KOPT-K1 (cell line): ENCODE data around the gene TLX1.

ENCODE experiments used
- H3K27ac ChIP-seq: fragments of 200-600 bp; sonication (generic); 2 replicates; pipeline ENCODE4 v1.5.1; 2016; ENCODE audit warnings: antibody characterized with exemption, mild to moderate bottlenecking, low read depth, low read length; ENCODE audit not compliant: poor library complexity, severe bottlenecking
- H3K36me3 ChIP-seq: fragments of 200-600 bp; sonication (generic); 2 replicates; pipeline ENCODE4 v1.5.1; 2017; ENCODE audit warnings: antibody characterized with exemption, mild to moderate bottlenecking, low read length, moderate library complexity; ENCODE audit not compliant: insufficient read depth
- H3K9me3 ChIP-seq: fragments of 200-600 bp; sonication (generic); 2 replicates; pipeline ENCODE4 v1.5.1; 2017; ENCODE audit warnings: antibody characterized with exemption, low read length, mild to moderate bottlenecking; ENCODE audit not compliant: insufficient read depth, poor library complexity, severe bottlenecking

The TLX1 gene

GRCh38 chr10:101101372-101101881 lies 29.7 kb upstream of the TLX1 start:
- H3K36me3 ChIP-seq, result no peaks in the 10 kb centered on the region
- H3K27ac ChIP-seq, result no peak overlapping the region
- no peaks in the 10 kb centered on the region for H3K9me3 ChIP-seq

DNA sequence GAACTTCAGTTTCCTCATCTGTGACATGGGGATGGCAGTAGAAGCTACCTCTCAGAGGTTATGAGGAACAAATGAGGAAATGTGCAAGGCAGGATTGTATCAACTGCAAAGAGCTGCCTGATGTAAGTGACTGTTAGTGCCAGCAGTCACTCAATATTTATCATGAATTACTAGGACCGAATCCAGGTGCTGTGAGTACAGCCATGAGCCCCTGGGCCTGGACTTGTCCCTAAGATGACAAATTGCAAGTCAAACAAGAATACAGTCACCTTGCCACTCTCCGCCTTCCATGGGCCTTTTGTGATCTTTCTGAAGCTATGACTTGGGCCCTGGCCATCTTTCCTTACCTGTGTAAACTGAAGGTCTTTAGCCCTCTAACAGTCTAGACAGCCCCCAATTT lies 27.7 kb upstream of the TLX1 start:
- Histone ChIP-seq H3K27ac (no peak overlapping the region), H3K9me3 (no peaks in the 10 kb centered on the region)

DNA sequence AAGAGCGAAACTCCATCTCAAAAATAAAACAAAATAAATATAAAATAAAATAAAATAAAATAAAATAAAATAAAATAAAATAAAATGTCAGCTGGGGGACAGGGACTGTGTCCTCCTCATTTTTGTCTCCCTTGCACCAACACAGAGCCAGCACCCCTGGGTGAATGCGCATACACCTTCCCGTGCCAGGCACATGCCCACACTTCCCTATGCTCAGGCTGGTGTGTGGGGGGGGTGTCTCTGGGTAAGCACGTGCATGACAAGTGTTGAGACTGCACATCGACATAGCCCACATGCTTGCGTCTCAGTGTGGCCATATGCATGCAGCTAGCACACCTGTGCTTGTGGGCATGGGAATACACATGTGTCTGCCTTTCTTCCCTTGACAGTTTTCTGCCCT lies 24.7 kb upstream of the TLX1 start:
- Histone ChIP-seq H3K9me3 (no peaks in the 10 kb centered on the region), H3K36me3 (no peaks in the 10 kb centered on the region), H3K27ac (no peak overlapping the region)

More for the DNA sequence above, 27.7 kb upstream of the TLX1 start:
- no peaks in the 10 kb centered on the region for H3K36me3 ChIP-seq

DNA sequence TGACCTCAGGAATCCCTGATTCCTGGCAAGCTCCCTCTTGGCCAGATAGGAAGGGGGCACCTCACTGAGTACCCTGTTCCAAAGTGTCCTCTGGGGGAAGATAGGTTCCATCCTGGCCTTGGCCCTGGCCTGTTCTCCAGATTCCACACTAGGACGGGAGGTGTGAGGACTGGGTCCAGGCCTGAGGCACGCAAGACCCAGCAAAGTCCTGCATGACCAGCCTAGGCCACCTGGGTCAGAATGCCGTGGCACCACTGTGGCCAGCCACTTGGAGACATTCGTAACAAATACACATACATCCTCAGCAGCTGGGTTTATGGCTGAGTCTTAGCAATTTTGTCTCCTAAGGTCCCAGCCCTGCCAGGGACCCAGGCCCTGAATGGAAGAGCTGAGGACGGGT lies 23.3 kb upstream of the TLX1 start:
- Histone ChIP-seq H3K27ac (no peak overlapping the region), H3K36me3 (no peaks in the 10 kb centered on the region), H3K9me3 (no peaks in the 10 kb centered on the region)

DNA sequence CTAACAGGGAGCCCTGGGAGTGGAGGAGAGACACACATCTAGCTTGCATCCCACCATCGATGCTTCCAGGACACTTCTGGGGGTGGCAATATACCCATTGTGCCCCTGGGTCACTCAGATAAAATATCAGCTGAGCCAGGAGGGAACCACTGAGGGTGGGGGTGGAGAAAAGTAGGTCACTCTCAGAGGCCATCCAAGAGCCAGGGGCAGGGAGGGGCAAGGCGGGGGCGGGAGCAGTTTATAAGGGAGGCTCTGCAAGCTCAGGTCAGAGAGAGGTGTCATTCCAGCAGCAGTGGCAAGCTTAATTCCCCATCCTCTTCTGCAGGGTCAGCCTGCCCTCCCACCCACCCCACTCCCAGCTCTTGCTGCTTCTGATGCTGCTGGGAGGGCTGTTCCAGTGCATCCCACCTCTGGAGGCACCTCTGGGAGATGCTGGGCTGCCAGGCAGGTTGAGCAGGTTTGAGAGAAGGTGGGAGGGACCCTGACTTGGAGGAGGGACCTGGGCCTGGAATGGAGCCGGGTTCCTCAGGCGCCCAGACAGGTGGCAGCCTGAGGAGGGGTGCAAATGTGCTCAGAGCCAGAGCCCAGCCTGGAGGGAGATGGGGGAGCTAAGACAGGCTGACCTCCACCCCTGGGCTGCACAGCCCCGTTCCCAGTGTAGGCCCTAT lies 20.1 kb upstream of the TLX1 start:
- H3K27ac ChIP-seq, result no peak overlapping the region
- H3K36me3 ChIP-seq, result no peaks in the 10 kb centered on the region
- no peaks in the 10 kb centered on the region for H3K9me3 ChIP-seq

DNA sequence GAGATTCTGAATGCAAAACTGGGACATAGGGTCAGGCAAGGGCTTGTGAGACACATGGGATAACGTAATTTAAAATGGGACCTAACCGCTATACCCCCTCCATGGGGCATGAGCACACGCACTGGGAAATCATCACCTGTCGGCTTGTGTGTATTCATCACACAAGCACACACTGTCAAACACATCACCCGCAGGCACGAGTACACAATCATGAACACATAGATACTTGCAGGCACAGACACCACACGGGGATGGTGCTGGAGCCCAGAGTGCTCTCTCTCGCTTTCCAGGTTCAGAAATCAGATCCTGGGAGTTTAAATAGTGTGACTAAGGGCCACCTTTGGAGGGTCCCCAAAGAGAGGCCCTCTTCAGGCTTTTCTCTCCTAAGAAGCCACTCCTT lies 19.6 kb upstream of the TLX1 start:
- Histone ChIP-seq H3K9me3 (no peaks in the 10 kb centered on the region), H3K27ac (no peak overlapping the region), H3K36me3 (no peaks in the 10 kb centered on the region)

GRCh38 chr10:101112799-101113594 lies 18.1 kb upstream of the TLX1 start:
- no peaks in the 10 kb centered on the region for H3K9me3 ChIP-seq
- H3K27ac ChIP-seq, result no peak overlapping the region
- H3K36me3 ChIP-seq, result no peaks in the 10 kb centered on the region

DNA sequence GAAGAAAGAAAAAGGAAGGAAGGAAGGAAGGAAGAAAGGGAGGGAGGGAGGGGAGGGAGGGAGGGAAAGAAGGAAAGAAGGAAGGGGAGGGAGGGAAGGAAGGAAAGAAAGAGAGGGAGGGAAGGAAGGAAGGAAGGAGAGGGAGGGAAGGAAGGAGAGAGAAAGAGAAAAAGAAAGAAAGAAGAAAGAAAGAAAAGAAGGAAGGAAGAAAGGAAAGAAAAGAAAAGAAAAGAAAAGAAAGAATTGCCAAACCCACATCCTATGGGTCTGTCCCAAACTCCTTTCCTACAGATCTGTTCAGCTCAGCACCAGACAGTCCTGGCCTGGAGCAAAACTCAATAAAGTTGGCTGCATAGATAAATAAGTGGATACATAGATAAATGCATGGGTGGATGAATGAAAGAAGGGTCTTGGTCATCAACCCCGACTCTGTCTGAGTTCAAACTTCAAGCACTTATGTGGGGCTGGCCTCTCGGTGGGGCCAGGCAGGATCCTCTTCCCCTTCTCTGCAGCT lies 17.2 kb upstream of the TLX1 start:
- no peaks in the 10 kb centered on the region for H3K9me3 ChIP-seq
- H3K27ac ChIP-seq, result no peak overlapping the region
- no peaks in the 10 kb centered on the region for H3K36me3 ChIP-seq

GRCh38 chr10:101114646-101115045 lies 16.5 kb upstream of the TLX1 start:
- H3K36me3 ChIP-seq, result no peaks in the 10 kb centered on the region

DNA sequence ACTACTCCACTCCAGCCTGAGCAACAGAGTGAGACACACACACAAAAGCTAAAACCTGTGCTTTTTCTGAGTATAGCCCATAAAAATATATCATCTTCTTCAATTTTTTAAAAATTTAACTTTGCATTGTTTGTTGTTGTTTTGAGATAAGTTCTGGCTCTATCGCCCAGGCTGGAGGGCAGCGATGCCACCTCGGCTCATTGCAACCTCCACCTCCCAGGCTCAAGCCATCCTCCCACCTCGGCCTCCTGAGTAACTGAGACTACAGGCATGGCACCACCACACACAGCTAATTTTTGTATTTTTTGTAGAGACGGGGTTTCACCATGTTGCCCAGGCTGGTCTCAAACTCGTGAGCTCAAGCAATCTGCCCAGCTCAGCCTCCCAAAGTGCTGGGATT lies 14.3 kb upstream of the TLX1 start:
- H3K36me3 ChIP-seq, result no peaks in the 10 kb centered on the region
- H3K27ac ChIP-seq, result no peak overlapping the region
- H3K9me3 ChIP-seq, result no peaks in the 10 kb centered on the region

More at GRCh38 chr10:101114646-101115045, 16.5 kb upstream of the TLX1 start:
- H3K9me3 ChIP-seq, result no peaks in the 10 kb centered on the region
- no peak overlapping the region for H3K27ac ChIP-seq

DNA sequence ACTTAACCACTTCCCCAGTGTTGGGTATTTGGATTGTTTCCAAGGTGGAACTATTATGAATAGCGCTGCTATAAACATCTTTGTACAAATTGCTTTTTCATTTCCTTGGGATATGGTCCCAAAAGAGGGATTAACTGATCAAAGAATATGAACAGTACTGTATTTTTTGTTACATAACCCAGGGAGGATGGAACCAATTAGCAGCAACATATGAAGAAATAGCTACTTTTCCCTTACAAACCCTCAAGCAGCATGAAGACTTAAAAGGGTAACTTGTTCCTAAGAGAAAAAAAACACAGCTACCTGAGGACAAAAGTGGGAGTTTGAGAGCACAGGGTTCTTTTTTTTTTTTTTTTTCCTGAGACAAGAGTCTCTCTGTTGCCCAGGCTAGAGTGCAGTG lies 13.1 kb upstream of the TLX1 start:
- Histone ChIP-seq H3K36me3 (no peaks in the 10 kb centered on the region), H3K9me3 (no peaks in the 10 kb centered on the region), H3K27ac (no peak overlapping the region)

- Histone ChIP-seq H3K36me3 (no peaks in the 10 kb centered on the region), H3K9me3 (no peaks in the 10 kb centered on the region), H3K27ac (no peak overlapping the region)
Observed at GRCh38 chr10:101120520-101120883, 10.6 kb upstream of the TLX1 start.

DNA sequence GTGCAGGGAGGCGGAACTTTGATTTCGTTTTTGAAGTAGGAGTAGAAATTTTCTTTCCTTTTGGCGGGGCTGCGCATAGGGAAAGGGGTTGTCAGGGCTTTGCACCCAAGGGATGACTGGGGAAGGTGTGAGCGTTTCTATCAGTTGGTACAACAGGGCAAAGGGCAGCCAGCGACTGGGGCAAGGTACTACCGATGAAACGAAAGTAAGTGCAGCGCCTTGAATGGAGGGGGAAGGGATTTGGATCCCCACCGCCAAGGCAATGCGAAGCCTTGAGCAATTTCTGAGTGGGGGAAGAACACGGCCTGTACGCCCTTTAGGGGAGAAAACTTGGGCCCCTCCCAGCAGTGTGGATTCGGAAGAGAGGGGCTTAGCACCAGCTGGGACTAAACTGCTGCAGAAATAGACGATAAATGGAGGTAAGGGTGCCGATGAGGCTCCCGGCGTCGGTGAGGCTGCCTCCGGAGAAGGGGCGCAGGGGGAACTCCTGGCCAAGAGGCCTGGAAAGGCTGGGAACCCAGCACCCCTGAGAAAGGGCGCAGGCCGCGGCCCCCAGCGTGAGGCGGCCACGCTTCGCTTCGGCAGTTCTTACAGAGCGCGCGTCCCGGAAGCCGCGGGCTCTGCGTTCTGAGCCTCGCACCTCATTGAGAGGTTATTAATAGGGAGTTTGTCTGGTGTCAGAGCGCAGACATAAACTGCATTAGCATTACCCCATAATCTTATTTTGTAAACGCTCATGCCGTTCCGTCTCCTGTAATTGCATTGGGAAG lies 10.0 kb upstream of the TLX1 start:
- Histone ChIP-seq H3K9me3 (no peaks in the 10 kb centered on the region), H3K27ac (no peak overlapping the region), H3K36me3 (no peaks in the 10 kb centered on the region)

- Histone ChIP-seq H3K9me3 (no peaks in the 10 kb centered on the region), H3K36me3 (no peaks in the 10 kb centered on the region), H3K27ac (no peak overlapping the region)
Observed at GRCh38 chr10:101121654-101122031, 9.5 kb upstream of the TLX1 start.
